H9 (cell line): ENCODE results near the gene HTR5A. TPM values are rescaled to one million over a fixed set of nuclear protein-coding genes. Genes with fewer than 3 reads are reported as not detected.

Experiments
- DNase-seq: peaks from one replicate; pipeline ENCODE4 v3.0.0-alpha.2; 2017
- H2AFZ ChIP-seq: one replicate; pipeline ENCODE4 v1.6.1; 2013; ENCODE audit warnings: mild to moderate bottlenecking, low read length, control low read depth, moderate library complexity
- H2AK5ac ChIP-seq: 2 replicates; pipeline ENCODE4 v1.6.1; 2013; ENCODE audit warnings: low read length, control low read depth, mixed read lengths; ENCODE audit not compliant: insufficient read length
- H2BK120ac ChIP-seq: one replicate; pipeline ENCODE4 v1.6.1; 2013; ENCODE audit warnings: low read depth, mild to moderate bottlenecking, low read length, control low read depth, inconsistent platforms; ENCODE audit not compliant: poor library complexity, severe bottlenecking
- H2BK12ac ChIP-seq: 2 replicates; pipeline ENCODE4 v1.6.1; 2013; ENCODE audit warnings: low read length, control low read depth, mixed read lengths, low read depth; ENCODE audit not compliant: insufficient read length
- H2BK15ac ChIP-seq: 2 replicates; pipeline ENCODE4 v1.6.1; 2013; ENCODE audit warnings: low read depth, low read length, control low read depth
- H2BK20ac ChIP-seq: one replicate; pipeline ENCODE4 v1.6.1; 2013; ENCODE audit warnings: low read depth, mild to moderate bottlenecking, low read length, control low read depth, inconsistent platforms; ENCODE audit not compliant: poor library complexity, severe bottlenecking
- H2BK5ac ChIP-seq: 2 replicates; pipeline ENCODE4 v1.6.1; 2013; ENCODE audit warnings: low read length, control low read depth, mixed read lengths; ENCODE audit not compliant: insufficient read length
- H3K14ac ChIP-seq: 2 replicates; pipeline ENCODE4 v1.6.1; 2013; ENCODE audit warnings: low read length, control low read depth; ENCODE audit not compliant: insufficient read depth
- H3K18ac ChIP-seq: 2 replicates; pipeline ENCODE4 v1.6.1; 2013; ENCODE audit warnings: low read depth, mild to moderate bottlenecking, mixed read lengths, low read length, control low read depth; ENCODE audit not compliant: insufficient read length
- H3K23ac ChIP-seq: 2 replicates; pipeline ENCODE4 v1.6.1; 2013; ENCODE audit warnings: low read length, control low read depth, mixed read lengths, low read depth; ENCODE audit not compliant: insufficient read length
- H3K23me2 ChIP-seq: 2 replicates; pipeline ENCODE4 v1.6.1; 2013; ENCODE audit warnings: low read depth, mild to moderate bottlenecking, mixed read lengths, low read length, control low read depth; ENCODE audit not compliant: insufficient read length, poor library complexity, severe bottlenecking
- H3K27ac ChIP-seq: 2 replicates; pipeline ENCODE4 v1.5.1; 2013; ENCODE audit warnings: low read length, control low read depth, mixed read lengths, low read depth; ENCODE audit not compliant: insufficient read length
- H3K27me3 ChIP-seq: 2 replicates; pipeline ENCODE4 v1.6.1; 2013; ENCODE audit warnings: low read length, control low read depth, inconsistent platforms; ENCODE audit not compliant: insufficient read depth
- H3K4ac ChIP-seq: 2 replicates; pipeline ENCODE4 v1.6.1; 2013; ENCODE audit warnings: low read depth, mild to moderate bottlenecking, control low read depth, inconsistent platforms, low read length, moderate library complexity
- H3K4me1 ChIP-seq: 2 replicates; pipeline ENCODE4 v1.6.1; 2013; ENCODE audit warnings: low read length, control low read depth, inconsistent platforms; ENCODE audit not compliant: insufficient read depth
- H3K4me2 ChIP-seq: 2 replicates; pipeline ENCODE4 v1.6.1; 2013; ENCODE audit warnings: low read length, control low read depth, mixed read lengths; ENCODE audit not compliant: insufficient read length, insufficient read depth
- H3K56ac ChIP-seq: 2 replicates; pipeline ENCODE4 v1.6.1; 2013; ENCODE audit warnings: low read depth, mild to moderate bottlenecking, mixed read lengths, low read length, control low read depth; ENCODE audit not compliant: insufficient read length
- H3K79me1 ChIP-seq: 2 replicates; pipeline ENCODE4 v1.6.1; 2013; ENCODE audit warnings: low read depth, mild to moderate bottlenecking, moderate library complexity, low read length, control low read depth, inconsistent platforms; ENCODE audit not compliant: insufficient read depth, poor library complexity, severe bottlenecking
- H3K79me2 ChIP-seq: 2 replicates; pipeline ENCODE4 v1.6.1; 2013; ENCODE audit warnings: low read length, control low read depth, inconsistent platforms; ENCODE audit not compliant: insufficient read depth
- H3K9ac ChIP-seq: 2 replicates; pipeline ENCODE4 v1.6.1; 2013; ENCODE audit warnings: low read length, control low read depth, mixed read lengths; ENCODE audit not compliant: insufficient read length; ENCODE audit errors: extremely low read depth
- H3K9me3 ChIP-seq: one replicate; pipeline ENCODE4 v1.6.1; 2013; ENCODE audit warnings: low read depth, low read length, inconsistent platforms; ENCODE audit not compliant: control insufficient read depth
- H3T11ph ChIP-seq: one replicate; pipeline ENCODE4 v1.6.1; 2013; ENCODE audit warnings: mild to moderate bottlenecking, low read length, control low read depth, inconsistent platforms
- H4K20me1 ChIP-seq: one replicate; pipeline ENCODE4 v1.6.1; 2013; ENCODE audit not compliant: control insufficient read depth, insufficient read length, insufficient read depth
- H4K5ac ChIP-seq: 2 replicates; pipeline ENCODE4 v1.6.1; 2013; ENCODE audit warnings: low read depth, mild to moderate bottlenecking, mixed read lengths, low read length, control low read depth; ENCODE audit not compliant: insufficient read length
- H4K8ac ChIP-seq: replicated peaks from 2 replicates; pipeline ENCODE4 v1.6.1; 2013; ENCODE audit warnings: low read length, control low read depth, mixed read lengths, low read depth; ENCODE audit not compliant: insufficient read length
- H4K91ac ChIP-seq: 2 replicates; pipeline ENCODE4 v1.6.1; 2013; ENCODE audit warnings: low read depth, mild to moderate bottlenecking, moderate library complexity, mixed read lengths, low read length, control low read depth; ENCODE audit not compliant: insufficient read length
- H3K27ac Mint-ChIP-seq, 3 experiments: 2 replicates in 2 of 3; 3 replicates in 1 of 3; pipeline ENCODE4 v1.8.0; 2020 to 2021; ENCODE audit warnings: mixed read lengths in 3 of 3, mild to moderate bottlenecking in 1 of 3, moderate library complexity in 1 of 3
- H3K27me3 Mint-ChIP-seq: 2 replicates; pipeline ENCODE4 v1.8.0; 2021; ENCODE audit warnings: low read depth, mild to moderate bottlenecking, moderate library complexity, mixed read lengths
- H3K36me3 Mint-ChIP-seq, 3 experiments: 2 replicates in 2 of 3; 3 replicates in 1 of 3; pipeline ENCODE4 v1.8.0; 2020 to 2021; ENCODE audit warnings: low read depth in 3 of 3, mixed read lengths in 3 of 3; ENCODE audit not compliant: insufficient read depth in 1 of 3
- H3K4me1 Mint-ChIP-seq, 2 experiments: 2 replicates each; pipeline ENCODE4 v1.8.0; 2020; ENCODE audit warnings: mixed read lengths in 2 of 2
- H3K4me3 Mint-ChIP-seq, 2 experiments: 2 replicates in 1 of 2; 3 replicates in 1 of 2; pipeline ENCODE4 v1.8.0; 2020 to 2021; ENCODE audit warnings: mild to moderate bottlenecking in 2 of 2, mixed read lengths in 2 of 2, moderate library complexity in 1 of 2
- H3K9me3 Mint-ChIP-seq, 2 experiments: 2 replicates in 1 of 2; 3 replicates in 1 of 2; pipeline ENCODE4 v1.8.0; 2020; ENCODE audit warnings: mild to moderate bottlenecking in 2 of 2, mixed read lengths in 2 of 2, moderate library complexity in 1 of 2
- WGBS: extraction: QIAGEN DNeasy Blood & Tissue Kit; methylation state at CpG from one replicate; pipeline ENCODE4 v1.1.7; 2013; ENCODE audit warnings: missing lambda C conversion rate, low lambda C conversion rate, mixed read lengths; ENCODE audit not compliant: insufficient read length; ENCODE audit errors: extremely low coverage; 5-methylcytosine and 5-hydroxymethylcytosine counted together
- total RNA-seq: library from RNA; stranded (reverse); gene quantifications from 2 replicates; pipeline ENCODE4 v1.2.1, GENCODE V29; 2021
- TF ChIP-seq, protein P1 (sequence below): fragments of 200-600 bp; sonication (generic); conservative IDR thresholded peaks from 3 replicates; pipeline ENCODE4 v1.8.0; 2021; ENCODE audit warnings: antibody characterized with exemption, mild to moderate bottlenecking

Gene HTR5A
- total RNA-seq, 1 experiment from 2014 or later, result not detected

DNA sequence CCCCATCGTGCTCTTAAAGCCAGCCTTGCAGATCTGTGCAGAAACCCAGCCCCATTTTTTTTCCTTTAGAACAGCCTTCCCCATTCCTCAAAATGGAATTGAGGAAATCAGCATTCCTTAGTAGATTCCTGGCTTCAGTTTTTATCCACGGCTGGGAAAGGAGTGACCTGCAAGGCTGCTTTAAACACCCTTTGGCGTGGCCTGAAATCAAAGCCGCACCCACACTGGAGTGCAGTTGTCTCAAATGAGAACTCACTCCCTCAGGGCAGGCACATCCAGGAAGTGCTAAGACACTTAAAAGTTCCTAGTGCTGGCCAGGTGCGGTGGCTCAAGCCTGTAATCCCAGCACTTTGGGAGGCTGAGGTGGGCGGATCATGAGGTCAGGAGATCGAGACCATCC, 34.8 kb downstream of the HTR5A start:
- Histone ChIP-seq H3K27me3 (no peaks in the 10 kb centered on the region; the same call in none of the 2 replicates), H3K9me3 (no peaks in the 10 kb centered on the region), H4K5ac (no peak overlapping the region), H4K91ac (no peak overlapping the region), H4K8ac (no peak overlapping the region), H2BK120ac (no peak overlapping the region), H3K4me2 (no peak overlapping the region), H3K56ac (no peak overlapping the region), H2AFZ (no peak overlapping the region), H2AK5ac (no peak overlapping the region), H3K9ac (no peak overlapping the region), H3K23me2 (no peaks in the 10 kb centered on the region), H3K79me2 (no peaks in the 10 kb centered on the region), H3K4me1 (peaks cover 2% of the 10 kb centered on the region; the same call in 1 of the 2 replicates), H3K23ac (no peak overlapping the region), H3K79me1 (no peaks in the 10 kb centered on the region), H2BK20ac (no peak overlapping the region), H3T11ph (no peak overlapping the region), H3K18ac (no peak overlapping the region), H2BK5ac (no peak overlapping the region), H2BK15ac (no peak overlapping the region), H4K20me1 (no peaks in the 10 kb centered on the region), H3K14ac (no peak overlapping the region), H3K4ac (no peak overlapping the region), H3K27ac (no peak overlapping the region), H2BK12ac (no peak overlapping the region)
- H3K27me3 Mint-ChIP-seq, result peaks cover 9% of the 10 kb centered on the region
- H3K36me3 Mint-ChIP-seq, result no peaks in the 10 kb centered on the region
- no peaks in the 10 kb centered on the region for H3K9me3 Mint-ChIP-seq
- H3K4me3 Mint-ChIP-seq, result no peak overlapping the region
- no peak overlapping the region; a peak in 1 of 7 replicates for H3K27ac Mint-ChIP-seq
- WGBS, result no CpG with 5 or more reads among the region's 7 CpGs
- DNase-seq, result no peak
- TF ChIP-seq, protein P1, sequence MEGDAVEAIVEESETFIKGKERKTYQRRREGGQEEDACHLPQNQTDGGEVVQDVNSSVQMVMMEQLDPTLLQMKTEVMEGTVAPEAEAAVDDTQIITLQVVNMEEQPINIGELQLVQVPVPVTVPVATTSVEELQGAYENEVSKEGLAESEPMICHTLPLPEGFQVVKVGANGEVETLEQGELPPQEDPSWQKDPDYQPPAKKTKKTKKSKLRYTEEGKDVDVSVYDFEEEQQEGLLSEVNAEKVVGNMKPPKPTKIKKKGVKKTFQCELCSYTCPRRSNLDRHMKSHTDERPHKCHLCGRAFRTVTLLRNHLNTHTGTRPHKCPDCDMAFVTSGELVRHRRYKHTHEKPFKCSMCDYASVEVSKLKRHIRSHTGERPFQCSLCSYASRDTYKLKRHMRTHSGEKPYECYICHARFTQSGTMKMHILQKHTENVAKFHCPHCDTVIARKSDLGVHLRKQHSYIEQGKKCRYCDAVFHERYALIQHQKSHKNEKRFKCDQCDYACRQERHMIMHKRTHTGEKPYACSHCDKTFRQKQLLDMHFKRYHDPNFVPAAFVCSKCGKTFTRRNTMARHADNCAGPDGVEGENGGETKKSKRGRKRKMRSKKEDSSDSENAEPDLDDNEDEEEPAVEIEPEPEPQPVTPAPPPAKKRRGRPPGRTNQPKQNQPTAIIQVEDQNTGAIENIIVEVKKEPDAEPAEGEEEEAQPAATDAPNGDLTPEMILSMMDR, result no peak
- peaks cover 12 to 13% of the 10 kb centered on the region in 2 experiments for H3K4me1 Mint-ChIP-seq
